Left cardiac atrium (tissue), 4 donors: ENCODE data around the gene IP6K3. TPM values are rescaled to one million over a fixed set of nuclear protein-coding genes. Genes with fewer than 3 reads are reported as not detected.

Experiments
- ATAC-seq, 2 donors: fragments of 200-7000 bp; cut with Tn5 transposase; one replicate each; pipeline ENCODE4 v1.9.1; 2020; ENCODE audit warnings: mild to moderate bottlenecking in 2 of 2, moderate library complexity in 2 of 2
- DNase-seq: peaks from one replicate; pipeline ENCODE4 v3.0.0-alpha.2; 2020
- intact Hi-C, 2 donors: fragments of 100-400 bp; cut with DNase I; formaldehyde crosslinking; loops; one replicate each; pipeline versions ENCODE4 v1.14.1 to v1.15.1; 2022 to 2023
- microRNA-seq, 2 donors: library from miRNA; unstranded; fragments of <30 nt; microRNA quantifications; one replicate each; pipeline ENCODE4 v1.2.0, GENCODE V29; 2020
- total RNA-seq, 2 donors: library from RNA; stranded (reverse); fragmentation: NEBNext Ultra II Directional; extraction: Animal tissue kit (Norgen Biotek cat#: 25700); gene quantifications; one replicate each; pipeline ENCODE4 v1.2.1, GENCODE V29; 2021
- donor health status: DM: no; HTN: yes; CAD: no.
- donor health status: DM: no; HTN: yes; CAD: no; lungs with severe emphysema.
- donor health status: DM: yes; HTN: yes; CAD: no.
- donor health status: Dilated cardiomyopathy.

Gene IP6K3
- total RNA-seq, 2 donors from 2014 or later: 23.8 to 29.4 TPM

GRCh38 chr6:33677143-33677660 is 69.5 kb downstream of the IP6K3 start:
- DNase-seq (no peak), ATAC-seq (no peak)
- intact Hi-C loops: loop anchor here in 1 of 2 donors (10.0 kb wide), 1 partner anchor 92 kb away; the partner anchor contains the start of gene BAK1

- intact Hi-C loops: loop anchor here in 1 of 2 donors (10.0 kb wide), 1 partner anchor 92 kb away; the partner anchor contains the start of gene BAK1
- ATAC-seq (no peak), DNase-seq (no peak)
Measured at GRCh38 chr6:33676416-33677142, 70.1 kb downstream of the IP6K3 start.

- DNase-seq: no peak
- no peak for ATAC-seq
- intact Hi-C loops: loop anchor here in 1 of 2 donors (10.0 kb wide), 1 partner anchor 91 kb away; the partner anchor contains the start of gene BAK1
Measured at GRCh38 chr6:33675968-33676367, 70.7 kb downstream of the IP6K3 start.

GRCh38 chr6:33673851-33674250 is 72.9 kb downstream of the IP6K3 start:
- intact Hi-C loops: loop anchor here in 1 of 2 donors (10.0 kb wide), 1 partner anchor 89 kb away; the partner anchor contains the start of gene BAK1
- ATAC-seq: no peak
- DNase-seq: no peak

GRCh38 chr6:33672808-33673207 is 73.9 kb downstream of the IP6K3 start:
- ATAC-seq (peak; percentile 92 to 95), DNase-seq (peak; percentile 92)
- intact Hi-C loops: loop anchor here in 1 of 2 donors (10.0 kb wide), 1 partner anchor 88 kb away; the partner anchor contains the start of gene BAK1

- intact Hi-C loops: loop anchor here in 1 of 2 donors (10.0 kb wide), 1 partner anchor 87 kb away; the partner anchor contains the start of gene BAK1
- ATAC-seq (no peak), DNase-seq (no peak)
Measured at GRCh38 chr6:33671744-33672072, 75.0 kb downstream of the IP6K3 start.

Small RNAs within 50 kb of the gene (microRNA-seq; reads per million reads assigned to microRNA genes)
- 0.81 to 1.9 reads per million in 2 donors for gene MIR3934

Other genes with a start within 250 kb of the IP6K3 start
- 10 to 100 TPM; 17.6 to 21.6 TPM for gene BAK1, start 166.6 kb downstream of the IP6K3 start, total RNA-seq
- 10 to 100 TPM in 1 of 2 donors, 1 to 10 TPM in 1; 9.6 to 16.6 TPM for gene ITPR3, start 125.6 kb downstream of the IP6K3 start, total RNA-seq
- 100 to 1,000 TPM; 183 to 203 TPM for gene UQCC2, start 35.2 kb downstream of the IP6K3 start, total RNA-seq
- 10 to 100 TPM; 26.0 to 33.7 TPM for gene LEMD2, start 42.2 kb upstream of the IP6K3 start, total RNA-seq
- gene MLN, start 57.1 kb upstream of the IP6K3 start, total RNA-seq: not detected